B cell (primary cell): ENCODE data around the gene CD36. TPM values are rescaled to one million over a fixed set of nuclear protein-coding genes. Genes with fewer than 3 reads are reported as not detected.

ENCODE experiments used
- ATAC-seq: fragments of 200-7000 bp; cut with Tn5 transposase; one replicate; pipeline ENCODE4 v1.10.0; 2021; ENCODE audit warnings: low read depth, mild to moderate bottlenecking, moderate number of reproducible peaks, moderate library complexity
- CTCF ChIA-PET: fragments of 350-600 bp; sonication (Branson Sonifier 250); formaldehyde crosslinking; loops from one replicate; lab custom pipeline; 2021; ENCODE audit warnings: antibody characterized with exemption, inconsistent platforms; lab: Charles Lee
- POLR2A ChIA-PET: fragments of 350-600 bp; sonication (Branson Sonifier 250); formaldehyde crosslinking; loops from one replicate; lab custom pipeline; 2021; ENCODE audit warnings: antibody characterized with exemption; lab: Charles Lee
- DNase-seq: peaks from one replicate; pipeline ENCODE4 v3.0.0; 2013
- H2AFZ ChIP-seq: 2 replicates; pipeline ENCODE4 v1.6.1; 2012; ENCODE audit warnings: mild to moderate bottlenecking, low read depth, low read length; ENCODE audit not compliant: insufficient read depth, poor library complexity, severe bottlenecking
- H3K27ac ChIP-seq, 2 donors: 1 replicate in 1 of 2; 2 replicates in 1 of 2; pipeline ENCODE4 v1.5.1; 2012 to 2013; ENCODE audit warnings: low read length in 2 of 2, mild to moderate bottlenecking in 2 of 2, moderate library complexity in 1 of 2
- H3K27me3 ChIP-seq, 4 experiments: fragments of 200-600 bp in 1 of 4; sonication (generic) in 1 of 4; replicated peaks in 1 of 4; 1 replicate in 2 of 4; 2 replicates in 2 of 4; pipeline versions ENCODE4 v1.6.1 to v1.7.0; 2013 to 2016; ENCODE audit warnings: low read length in 3 of 4, mild to moderate bottlenecking in 2 of 4, mixed read lengths in 1 of 4, moderate library complexity in 1 of 4; ENCODE audit not compliant: insufficient read depth in 4 of 4, control insufficient read depth in 3 of 4; ENCODE audit errors: control extremely low read depth in 1 of 4
- H3K36me3 ChIP-seq, 2 experiments: replicated peaks in 1 of 2; 1 replicate in 1 of 2; 2 replicates in 1 of 2; pipeline versions ENCODE4 v1.6.1 to v1.7.1; 2013; ENCODE audit warnings: low read length in 1 of 2; ENCODE audit not compliant: insufficient read depth in 2 of 2, control insufficient read depth in 1 of 2; ENCODE audit errors: control extremely low read depth in 1 of 2, extremely low read depth in 1 of 2
- H3K4me1 ChIP-seq, 2 donors: fragments of 200-600 bp in 1 of 2; sonication (generic) in 1 of 2; 1 replicate in 1 of 2; 2 replicates in 1 of 2; pipeline versions ENCODE4 v1.5.1 to v1.6.1; 2013 to 2017; ENCODE audit warnings: low read length in 2 of 2; ENCODE audit not compliant: control insufficient read depth in 2 of 2, insufficient read depth in 2 of 2
- H3K4me2 ChIP-seq: replicated peaks from 2 replicates; pipeline ENCODE3; 2012; ENCODE audit warnings: mild to moderate bottlenecking, low read depth, low read length; ENCODE audit not compliant: poor library complexity, severe bottlenecking
- H3K4me3 ChIP-seq, 5 experiments: fragments of 200-600 bp in 1 of 5; sonication (generic) in 1 of 5; 1 replicate in 3 of 5; 2 replicates in 2 of 5; pipeline versions ENCODE4 v1.5.1 to v1.7.0; 2011 to 2016; ENCODE audit warnings: low read length in 4 of 5, mild to moderate bottlenecking in 4 of 5, low read depth in 2 of 5, control low read depth in 1 of 5, moderate library complexity in 1 of 5; ENCODE audit not compliant: insufficient read depth in 1 of 5; ENCODE audit errors: control extremely low read depth in 1 of 5, extremely low read depth in 1 of 5
- H3K79me2 ChIP-seq: fragments of 200-600 bp; sonication (generic); one replicate; pipeline ENCODE4 v1.6.0; 2016; ENCODE audit warnings: low read length; ENCODE audit not compliant: control insufficient read depth, insufficient read depth
- H3K9ac ChIP-seq: fragments of 200-600 bp; sonication (generic); 2 replicates; pipeline ENCODE4 v1.6.1; 2017; ENCODE audit warnings: mild to moderate bottlenecking, low read length, moderate library complexity
- H3K9me3 ChIP-seq, 3 donors: one replicate each; pipeline versions ENCODE4 v1.6.1 to v1.7.1; 2013; ENCODE audit warnings: low read length in 2 of 3; ENCODE audit not compliant: control insufficient read depth in 2 of 3, insufficient read depth in 1 of 3; ENCODE audit errors: control extremely low read depth in 1 of 3
- H4K20me1 ChIP-seq: 2 replicates; pipeline ENCODE4 v1.6.0; 2012; ENCODE audit warnings: mild to moderate bottlenecking, low read length; ENCODE audit not compliant: insufficient read depth, control insufficient read depth, poor library complexity, severe bottlenecking
- H3K27ac Mint-ChIP-seq: one replicate; pipeline ENCODE4 v1.8.0; 2021; ENCODE audit warnings: mixed read lengths
- H3K27me3 Mint-ChIP-seq: one replicate; pipeline ENCODE4 v1.8.0; 2021; ENCODE audit warnings: mixed read lengths
- H3K4me1 Mint-ChIP-seq: one replicate; pipeline ENCODE4 v1.8.0; 2021; ENCODE audit warnings: mixed read lengths
- H3K4me3 Mint-ChIP-seq: one replicate; pipeline ENCODE4 v1.8.0; 2021; ENCODE audit warnings: mixed read lengths
- H3K9me3 Mint-ChIP-seq: one replicate; pipeline ENCODE4 v1.8.0; 2022; ENCODE audit warnings: mixed read lengths; ENCODE audit not compliant: insufficient read depth
- EZH2 ChIP-seq: IDR thresholded peaks from 2 replicates; pipeline ENCODE4 v1.6.1; 2012; ENCODE audit warnings: borderline replicate concordance, low read depth, mild to moderate bottlenecking, moderate library complexity, low read length; ENCODE audit not compliant: insufficient read depth, poor library complexity, severe bottlenecking
- WGBS: methylation state at CpG from one replicate; pipeline ENCODE4 v1.1.5; 2013; ENCODE audit warnings: missing lambda C conversion rate; ENCODE audit not compliant: insufficient coverage; 5-methylcytosine and 5-hydroxymethylcytosine counted together
- intact Hi-C: fragments of 100-400 bp; cut with micrococcal nuclease; formaldehyde crosslinking; loops from one replicate; pipeline ENCODE4 v1.10.0; 2022
- polyA plus RNA-seq: library from polyadenylated mRNA; depleted of rRNA; stranded (reverse); fragments of >200 nt; gene quantifications from 2 replicates; pipeline ENCODE4 v1.2.3, GENCODE V29; 2012
- total RNA-seq, 2 donors: library from RNA; stranded (reverse); fragments of 120-200 nt in 1 of 2; gene quantifications; 1 replicate in 1 of 2; 2 replicates in 1 of 2; pipeline versions ENCODE4 v1.2.3 to v1.2.4, GENCODE V29; 2013 to 2022
- TF ChIP-seq, protein P1 (sequence below): fragments of 200-600 bp; IDR thresholded peaks from one replicate; pipeline ENCODE4 v1.8.0; 2022; ENCODE audit warnings: antibody characterized with exemption, mild to moderate bottlenecking

The CD36 gene
- total and polyA plus RNA-seq, 2 donors (not counting 1 experiment from before 2014, with no cell fraction given): 0.37 to 2.3 TPM

DNA sequence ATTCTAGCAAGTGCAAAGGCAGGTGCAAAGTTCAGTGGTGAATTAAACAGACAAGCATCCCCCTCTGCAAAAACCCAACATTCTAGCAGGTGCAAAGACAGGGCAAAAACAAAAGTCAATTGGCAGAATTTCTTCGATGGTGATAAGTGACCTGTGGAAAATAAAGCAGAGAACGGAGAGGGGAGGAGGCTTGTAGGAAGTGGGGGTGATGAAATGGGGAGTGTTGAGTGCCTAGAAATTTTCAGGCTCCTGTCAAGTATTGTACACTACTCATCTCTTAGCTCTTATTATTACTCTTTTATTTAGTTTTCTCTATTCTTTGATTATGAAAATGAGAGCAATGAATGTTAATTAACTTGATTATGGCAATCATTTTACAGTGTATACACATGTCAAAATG lies 2.4 kb upstream of the CD36 start:
- Histone ChIP-seq H3K9ac (no peak overlapping the region), H3K27ac (no peak overlapping the region), H3K79me2 (no peaks in the 10 kb centered on the region), H2AFZ (no peak overlapping the region), H3K4me3 (no peak overlapping the region), H3K4me1 (peaks cover 0 to 6% of the 10 kb centered on the region in 2 donors), H3K9me3 (no peaks in the 10 kb centered on the region), H3K27me3 (no peaks in the 10 kb centered on the region), H3K4me2 (no peak overlapping the region), H4K20me1 (no peaks in the 10 kb centered on the region), H3K36me3 (no peaks in the 10 kb centered on the region)
- TF ChIP-seq, protein P1, sequence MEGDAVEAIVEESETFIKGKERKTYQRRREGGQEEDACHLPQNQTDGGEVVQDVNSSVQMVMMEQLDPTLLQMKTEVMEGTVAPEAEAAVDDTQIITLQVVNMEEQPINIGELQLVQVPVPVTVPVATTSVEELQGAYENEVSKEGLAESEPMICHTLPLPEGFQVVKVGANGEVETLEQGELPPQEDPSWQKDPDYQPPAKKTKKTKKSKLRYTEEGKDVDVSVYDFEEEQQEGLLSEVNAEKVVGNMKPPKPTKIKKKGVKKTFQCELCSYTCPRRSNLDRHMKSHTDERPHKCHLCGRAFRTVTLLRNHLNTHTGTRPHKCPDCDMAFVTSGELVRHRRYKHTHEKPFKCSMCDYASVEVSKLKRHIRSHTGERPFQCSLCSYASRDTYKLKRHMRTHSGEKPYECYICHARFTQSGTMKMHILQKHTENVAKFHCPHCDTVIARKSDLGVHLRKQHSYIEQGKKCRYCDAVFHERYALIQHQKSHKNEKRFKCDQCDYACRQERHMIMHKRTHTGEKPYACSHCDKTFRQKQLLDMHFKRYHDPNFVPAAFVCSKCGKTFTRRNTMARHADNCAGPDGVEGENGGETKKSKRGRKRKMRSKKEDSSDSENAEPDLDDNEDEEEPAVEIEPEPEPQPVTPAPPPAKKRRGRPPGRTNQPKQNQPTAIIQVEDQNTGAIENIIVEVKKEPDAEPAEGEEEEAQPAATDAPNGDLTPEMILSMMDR: no peak
- no peak for TF ChIP-seq EZH2
- DNase-seq: no peak
- H3K4me1 Mint-ChIP-seq: peaks cover 5% of the 10 kb centered on the region
- ChIA-PET CTCF (no interaction called here), POLR2A (no interaction called here)
- intact Hi-C loops: no loop called here
- H3K27me3 Mint-ChIP-seq: no peaks in the 10 kb centered on the region
- H3K27ac Mint-ChIP-seq: no peak overlapping the region
- H3K4me3 Mint-ChIP-seq: no peak overlapping the region
- no peaks in the 10 kb centered on the region for H3K9me3 Mint-ChIP-seq
- ATAC-seq: no peak
- WGBS: no CpG with 5 or more reads among the region's 2 CpGs

DNA sequence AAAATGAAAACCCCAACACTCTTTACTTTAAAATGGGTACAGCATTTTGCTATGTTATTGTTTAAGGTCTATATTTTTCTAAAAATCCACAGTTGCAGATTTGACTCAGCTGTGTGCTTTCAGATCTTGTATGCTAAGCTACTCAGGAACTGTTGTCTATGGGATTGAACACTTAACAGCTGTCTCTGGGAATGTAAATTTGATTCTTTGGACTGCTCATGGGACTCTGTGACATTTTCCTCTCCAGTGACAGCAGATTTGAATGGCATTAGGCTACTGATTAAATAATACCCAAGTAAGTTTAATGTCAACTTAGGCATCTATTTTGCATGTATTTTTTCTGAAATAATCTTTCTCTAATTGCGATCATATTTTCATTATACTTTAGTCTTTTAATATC lies 1.7 kb upstream of the CD36 start:
- H3K27me3 Mint-ChIP-seq: no peaks in the 10 kb centered on the region

More for the DNA sequence above, 1.7 kb upstream of the CD36 start:
- Histone ChIP-seq H4K20me1 (no peaks in the 10 kb centered on the region), H3K4me3 (no peak overlapping the region), H3K4me1 (peaks cover 0 to 6% of the 10 kb centered on the region in 2 donors), H3K79me2 (no peaks in the 10 kb centered on the region), H3K9me3 (no peaks in the 10 kb centered on the region), H3K27me3 (no peaks in the 10 kb centered on the region), H3K4me2 (no peak overlapping the region), H3K9ac (no peak overlapping the region), H3K36me3 (no peaks in the 10 kb centered on the region), H3K27ac (no peak overlapping the region), H2AFZ (no peak overlapping the region)
- Mint-ChIP-seq H3K4me1 (peaks cover 5% of the 10 kb centered on the region), H3K27ac (no peak overlapping the region), H3K4me3 (no peak overlapping the region), H3K9me3 (no peaks in the 10 kb centered on the region)
- WGBS: no CpG with 5 or more reads among the region's 1 CpG
- no peak for ATAC-seq
- TF ChIP-seq, protein P1: no peak
- TF ChIP-seq EZH2: no peak
- CTCF ChIA-PET: no interaction called here
- no peak for DNase-seq
- POLR2A ChIA-PET: no interaction called here
- intact Hi-C loops: no loop called here
